Mammary epithelial cell (primary cell): Measurements from ENCODE around the gene RETSAT.

ENCODE experiments used
- CTCF ChIP-seq, 2 donors: IDR thresholded peaks in 1 of 2; conservative IDR thresholded peaks in 1 of 2; 2 replicates each; pipeline ENCODE4 v1.5.1; 2011 to 2012; ENCODE audit warnings: inconsistent platforms in 2 of 2, low read length in 2 of 2, mild to moderate bottlenecking in 2 of 2, control low read depth in 1 of 2, low read depth in 1 of 2; ENCODE audit not compliant: insufficient read depth in 1 of 2; ENCODE audit errors: extremely low read depth in 1 of 2
- EZH2 ChIP-seq: IDR thresholded peaks from 2 replicates; pipeline ENCODE4 v1.6.1; 2012; ENCODE audit warnings: low read length, inconsistent platforms, borderline replicate concordance

DNA sequence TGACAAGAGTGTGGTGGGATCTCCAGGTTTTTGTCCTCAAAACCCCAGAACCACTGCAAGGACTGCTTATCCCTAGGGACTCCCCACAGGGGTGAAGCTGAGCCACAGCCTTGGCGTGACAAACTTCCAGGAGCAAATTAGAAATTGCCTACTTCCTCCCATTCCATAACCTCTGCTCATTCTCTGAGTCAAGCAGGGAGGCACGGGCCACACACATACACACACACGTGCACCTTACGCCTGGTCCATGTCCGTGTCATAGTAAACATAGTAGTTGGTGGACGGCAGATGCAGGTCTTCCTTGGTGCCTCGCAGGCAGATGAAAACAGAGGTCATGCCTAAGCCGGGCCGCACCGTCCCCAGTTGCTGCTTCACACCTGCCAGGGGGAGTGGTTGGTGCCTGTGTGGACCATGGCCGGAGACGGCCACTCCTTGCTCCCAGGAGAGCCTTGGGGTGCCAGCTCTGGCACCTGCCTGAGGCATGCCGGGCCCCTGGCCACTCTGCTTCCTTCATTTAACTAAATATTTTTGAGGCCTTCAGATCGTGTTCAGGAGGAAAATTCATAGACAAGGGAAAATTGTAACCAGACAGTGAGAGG is 9.9 kb downstream of the RETSAT start:
- TF ChIP-seq CTCF (conservative IDR thresholded peaks at IDR 0.05 in 1 of 2, IDR thresholded peaks at IDR 0.05 in 1 of 2; ENCODE audit: extremely low read depth in 1 of 2, insufficient read depth in 1 of 2, low read depth in 1 of 2, low read length in 2 of 2): no peak
- TF ChIP-seq EZH2: no peak
